Peyer's patch (tissue), 4 donors: ENCODE results near the gene NGB. TPM values are rescaled to one million over a fixed set of nuclear protein-coding genes. Genes with fewer than 3 reads are reported as not detected.
A peak's percentile ranks its signal among the peaks of the same experiment; 100 is the strongest.
"Not testable (repeated sequence)": the region's sequence is repeated elsewhere in the genome, so short reads cannot be mapped to it uniquely, and the experiment has no call there.

ENCODE experiments used
- DNase-seq, 3 donors: peaks; one replicate each; pipeline ENCODE4 v3.0.0-alpha.2; 2017 to 2019
- H3K27ac ChIP-seq, 4 donors: fragments of 200-600 bp; sonication (generic); one replicate each; pipeline ENCODE4 v1.5.1; 2016 to 2019
- H3K27me3 ChIP-seq, 2 donors: fragments of 200-600 bp; sonication (generic); one replicate each; pipeline ENCODE4 v1.5.1; 2019
- H3K36me3 ChIP-seq, 3 donors: fragments of 200-600 bp; sonication (generic); one replicate each; pipeline ENCODE4 v1.5.1; 2016 to 2019
- H3K4me1 ChIP-seq, 4 donors: fragments of 200-600 bp; sonication (generic); one replicate each; pipeline ENCODE4 v1.5.1; 2016 to 2019
- H3K4me3 ChIP-seq, 4 donors: fragments of 200-600 bp; sonication (generic); 1 replicate in 3 of 4; 2 replicates in 1 of 4; pipeline ENCODE4 v1.5.1; 2016 to 2019; ENCODE audit warnings: mild to moderate bottlenecking in 1 of 4
- H3K9me3 ChIP-seq, 4 donors: fragments of 200-600 bp; sonication (generic); one replicate each; pipeline ENCODE4 v1.5.1; 2016 to 2019; ENCODE audit warnings: mild to moderate bottlenecking in 1 of 4
- POLR2A ChIP-seq, 2 donors: fragments of 450-650 bp; IDR thresholded peaks; one replicate each; pipeline ENCODE4 v1.5.1; 2017; ENCODE audit warnings: antibody characterized with exemption in 2 of 2, mild to moderate bottlenecking in 2 of 2, moderate library complexity in 2 of 2
- total RNA-seq, 4 donors: library from RNA; depleted of rRNA; stranded (reverse); fragments of >200 nt; gene quantifications; one replicate each; pipeline ENCODE4 v1.1.0, GENCODE V29; 2016
- TF ChIP-seq, protein P1 (sequence below), 6 experiments: fragments of 450-650 bp in 4 of 6; fragments of 200-600 bp in 2 of 6; sonication (generic) in 1 of 6; IDR thresholded peaks; one replicate each; pipeline ENCODE4 v1.5.1; 2017 to 2019; ENCODE audit warnings: antibody characterized with exemption in 6 of 6, mild to moderate bottlenecking in 3 of 6, moderate library complexity in 1 of 6

Gene NGB, protein sequence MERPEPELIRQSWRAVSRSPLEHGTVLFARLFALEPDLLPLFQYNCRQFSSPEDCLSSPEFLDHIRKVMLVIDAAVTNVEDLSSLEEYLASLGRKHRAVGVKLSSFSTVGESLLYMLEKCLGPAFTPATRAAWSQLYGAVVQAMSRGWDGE
- not detected for total RNA-seq

DNA sequence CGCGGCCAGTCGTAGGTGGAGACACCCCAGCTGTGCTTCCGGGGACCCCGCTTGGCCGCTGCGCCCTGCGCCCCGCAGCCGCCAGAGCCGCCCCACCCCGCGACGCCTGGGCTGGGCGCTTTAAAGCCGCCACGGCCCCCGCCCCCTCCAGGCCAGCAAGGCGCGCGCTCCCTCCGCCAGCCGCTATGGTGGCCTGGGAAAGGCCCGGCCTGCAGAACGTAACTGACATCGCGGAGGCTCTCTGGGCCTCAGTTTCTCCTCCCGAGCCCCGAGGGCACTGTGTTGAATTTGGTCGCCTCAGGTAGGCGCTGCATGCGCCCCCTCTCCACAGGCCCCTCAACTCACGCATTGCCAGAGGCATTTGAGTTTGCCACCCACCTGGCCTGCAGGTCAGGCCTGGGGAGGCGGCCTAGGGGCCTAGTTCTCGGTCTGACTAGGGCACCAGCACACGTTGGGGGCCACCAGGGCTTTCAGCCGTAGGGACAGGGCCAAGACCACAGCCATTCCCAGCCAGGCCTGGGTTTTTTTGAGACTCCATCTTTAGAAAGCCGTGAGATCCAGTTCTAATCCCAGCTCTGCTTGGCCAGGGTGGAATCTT lies at the start of gene NGB:
NGB (minus strand) TSS at position 94 of the 598 bp plus-strand sequence. CDS start 269 bp downstream, outside the sequence.
- no peak for DNase-seq
- H3K27ac ChIP-seq: no peak within 1 kb of the TSS
- H3K27me3 ChIP-seq: peaks cover 0 to 10% of the 10 kb centered on the region in 2 donors
- no peak for TF ChIP-seq POLR2A (IDR thresholded peaks at IDR 0.05)
- TF ChIP-seq, protein P1, sequence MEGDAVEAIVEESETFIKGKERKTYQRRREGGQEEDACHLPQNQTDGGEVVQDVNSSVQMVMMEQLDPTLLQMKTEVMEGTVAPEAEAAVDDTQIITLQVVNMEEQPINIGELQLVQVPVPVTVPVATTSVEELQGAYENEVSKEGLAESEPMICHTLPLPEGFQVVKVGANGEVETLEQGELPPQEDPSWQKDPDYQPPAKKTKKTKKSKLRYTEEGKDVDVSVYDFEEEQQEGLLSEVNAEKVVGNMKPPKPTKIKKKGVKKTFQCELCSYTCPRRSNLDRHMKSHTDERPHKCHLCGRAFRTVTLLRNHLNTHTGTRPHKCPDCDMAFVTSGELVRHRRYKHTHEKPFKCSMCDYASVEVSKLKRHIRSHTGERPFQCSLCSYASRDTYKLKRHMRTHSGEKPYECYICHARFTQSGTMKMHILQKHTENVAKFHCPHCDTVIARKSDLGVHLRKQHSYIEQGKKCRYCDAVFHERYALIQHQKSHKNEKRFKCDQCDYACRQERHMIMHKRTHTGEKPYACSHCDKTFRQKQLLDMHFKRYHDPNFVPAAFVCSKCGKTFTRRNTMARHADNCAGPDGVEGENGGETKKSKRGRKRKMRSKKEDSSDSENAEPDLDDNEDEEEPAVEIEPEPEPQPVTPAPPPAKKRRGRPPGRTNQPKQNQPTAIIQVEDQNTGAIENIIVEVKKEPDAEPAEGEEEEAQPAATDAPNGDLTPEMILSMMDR (IDR thresholded peaks at IDR 0.05): no peak
- H3K36me3 ChIP-seq: no peaks in the 10 kb centered on the region
- no peak within 1 kb of the TSS for H3K4me3 ChIP-seq
- no peaks in the 10 kb centered on the region for H3K9me3 ChIP-seq
- H3K4me1 ChIP-seq: peaks cover 0 to 5% (median 0%) of the 10 kb centered on the region in 4 donors

DNA sequence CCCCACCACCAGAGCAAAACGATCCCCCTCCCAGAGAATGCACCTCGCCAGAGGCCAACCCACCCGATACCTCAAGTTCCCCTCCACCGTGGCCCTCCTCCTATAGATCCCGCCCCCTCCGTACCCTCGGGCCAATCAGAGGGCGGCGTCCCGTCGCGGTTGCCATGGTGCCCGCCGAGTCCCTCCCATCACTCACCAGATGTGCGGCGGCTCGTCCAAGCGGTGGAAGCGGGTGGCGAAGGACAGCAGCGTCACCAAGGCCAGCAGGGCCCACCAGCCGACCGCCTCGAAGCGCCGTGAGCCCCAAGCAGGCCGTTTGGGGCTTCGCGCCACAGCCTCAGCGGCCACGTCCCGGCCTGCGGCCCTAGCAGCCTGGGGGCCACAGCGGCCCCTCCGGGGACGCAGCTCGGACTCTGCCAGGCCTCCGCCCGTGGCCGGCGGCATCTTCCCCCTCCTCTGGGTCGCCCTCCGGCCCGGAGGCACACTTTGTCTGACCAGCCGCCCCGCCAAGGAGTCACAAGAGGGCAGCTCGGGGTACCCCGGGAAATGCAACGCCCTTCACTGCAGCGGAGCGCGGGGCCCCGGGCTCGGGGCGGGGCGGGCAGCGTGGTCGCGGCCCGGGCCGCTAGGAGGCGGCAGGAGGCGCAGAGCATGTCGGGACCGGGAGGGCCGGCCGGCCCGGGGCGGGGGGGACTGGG lies 49.4 kb upstream of the NGB start, which contains the start of gene POMT2:
POMT2 (minus strand) TSS at position 646 of the 698 bp plus-strand sequence; CDS start at position 444, 202 bp downstream.
- Histone ChIP-seq H3K4me1 (peaks cover 0 to 27% (median 0%) of the 10 kb centered on the region in 4 donors), H3K27me3 (no peaks in the 10 kb centered on the region), H3K9me3 (no peaks in the 10 kb centered on the region), H3K4me3 (peak within 1 kb of the TSS; percentile 74 to 100 (median 84)), H3K36me3 (no peaks in the 10 kb centered on the region), H3K27ac (peak within 1 kb of the TSS; percentile 94 to 98 (median 97))
- DNase-seq: peak; percentile 95 to 97 (median 95)
- peak; percentile 11 to 46 for TF ChIP-seq POLR2A (IDR thresholded peaks at IDR 0.05)
- TF ChIP-seq, protein P1 (IDR thresholded peaks at IDR 0.05): peak; percentile 40 to 66 (median 51)

DNA sequence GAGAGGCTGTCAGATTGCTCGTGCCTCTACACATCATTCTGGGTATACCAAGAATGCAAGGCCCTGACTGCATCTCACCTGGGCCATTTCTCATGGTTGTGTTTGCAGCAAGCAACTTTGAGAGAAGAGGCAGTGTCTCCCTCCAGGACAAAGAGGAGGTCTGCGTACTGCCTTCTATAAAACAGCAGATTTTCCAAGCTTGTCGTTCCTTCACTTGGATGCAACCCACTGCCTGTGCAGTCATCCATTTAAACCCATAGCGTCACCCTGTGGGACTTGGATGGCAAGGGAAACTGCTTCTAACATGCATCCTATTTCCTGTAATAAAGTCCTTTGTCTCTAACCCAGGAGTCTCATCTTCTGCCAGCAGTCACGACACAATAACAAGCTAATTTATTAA lies 48.4 kb upstream of the NGB start:
- no peaks in the 10 kb centered on the region for H3K9me3 ChIP-seq
- no peak overlapping the region for H3K4me3 ChIP-seq
- no peaks in the 10 kb centered on the region for H3K36me3 ChIP-seq
- H3K4me1 ChIP-seq: peaks cover 0 to 35% (median 0%) of the 10 kb centered on the region in 4 donors
- TF ChIP-seq, protein P1 (IDR thresholded peaks at IDR 0.05): no peak
- TF ChIP-seq POLR2A (IDR thresholded peaks at IDR 0.05): no peak
- no peaks in the 10 kb centered on the region for H3K27me3 ChIP-seq
- peak overlapping the region in 1 of 4 donors; percentile 98 for H3K27ac ChIP-seq
- no peak for DNase-seq

DNA sequence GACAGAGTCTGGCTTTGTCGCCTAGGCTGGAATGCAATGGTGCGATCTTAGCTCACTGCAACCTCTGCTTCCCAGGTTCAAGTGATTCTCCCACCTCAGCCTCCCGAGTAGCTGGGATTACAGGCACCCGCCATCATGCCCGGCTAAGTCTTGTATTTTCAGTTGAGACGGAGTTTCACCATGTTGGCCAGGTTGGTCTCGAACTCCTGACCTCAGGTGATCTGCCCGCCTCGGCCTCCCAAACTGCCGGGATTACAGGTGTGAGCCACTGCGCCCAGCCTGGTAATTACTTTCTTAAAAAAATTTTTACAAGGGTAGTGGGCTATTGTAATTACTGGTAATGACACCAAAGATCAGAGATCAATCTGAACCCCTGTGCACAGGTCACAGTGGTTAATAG lies 47.8 kb upstream of the NGB start:
- not testable (repeated sequence) for H3K4me3 ChIP-seq, H3K9me3 ChIP-seq, DNase-seq, H3K27ac ChIP-seq, H3K27me3 ChIP-seq, H3K36me3 ChIP-seq
- peaks cover 0 to 38% (median 0%) of the 10 kb centered on the region in 4 donors for H3K4me1 ChIP-seq

- no peak for TF ChIP-seq POLR2A (IDR thresholded peaks at IDR 0.05)
- TF ChIP-seq, protein P1 (IDR thresholded peaks at IDR 0.05): no peak
- Histone ChIP-seq H3K4me3 (no peak overlapping the region), H3K27ac (peak overlapping the region in 1 of 4 donors; percentile 53), H3K36me3 (no peaks in the 10 kb centered on the region), H3K9me3 (no peaks in the 10 kb centered on the region), H3K4me1 (peaks cover 0 to 45% (median 0%) of the 10 kb centered on the region in 4 donors), H3K27me3 (no peaks in the 10 kb centered on the region)
- no peak for DNase-seq
Measured at GRCh38 chr14:77318006-77318553, 47.1 kb upstream of the NGB start.
